Cardiac fibroblast (primary cell): ENCODE data around the gene EIF4E2.

Experiments used
- DNase-seq, 2 donors: peaks; one replicate each; pipeline versions ENCODE4 v3.0.0 to v3.0.0-alpha.2; 2010; ENCODE audit warnings: low read depth in 2 of 2
- H3K4me3 ChIP-seq, 2 donors: replicated peaks in 1 of 2; 1 replicate in 1 of 2; 2 replicates in 1 of 2; pipeline ENCODE4 v1.5.1; 2011; ENCODE audit warnings: low read depth in 2 of 2, low read length in 2 of 2, mild to moderate bottlenecking in 2 of 2, moderate library complexity in 1 of 2
- CTCF ChIP-seq: IDR thresholded peaks from one replicate; pipeline ENCODE4 v1.5.1; 2011; ENCODE audit warnings: low read depth, mild to moderate bottlenecking, low read length, inconsistent platforms

EIF4E2 gene

GRCh38 chr2:232607011-232607410 lies 56.5 kb downstream of the EIF4E2 start:
- no peak overlapping the region for H3K4me3 ChIP-seq
- TF ChIP-seq CTCF, result no peak
- no peak for DNase-seq

- no peak for TF ChIP-seq CTCF
- H3K4me3 ChIP-seq, result no peak overlapping the region
- DNase-seq, result no peak
Observed at GRCh38 chr2:232609607-232610006, 59.1 kb downstream of the EIF4E2 start.

GRCh38 chr2:232610081-232610480 lies 59.6 kb downstream of the EIF4E2 start:
- DNase-seq, result no peak
- no peak for TF ChIP-seq CTCF
- H3K4me3 ChIP-seq, result no peak overlapping the region

GRCh38 chr2:232611061-232611460 lies 60.6 kb downstream of the EIF4E2 start:
- no peak for TF ChIP-seq CTCF
- DNase-seq, result no peak

GRCh38 chr2:232611559-232612218 lies 61.2 kb downstream of the EIF4E2 start:
- DNase-seq, result peak; percentile 49 to 60
- H3K4me3 ChIP-seq, result no peak overlapping the region
- TF ChIP-seq CTCF, result peak; percentile 94

More at GRCh38 chr2:232611061-232611460, 60.6 kb downstream of the EIF4E2 start:
- no peak overlapping the region for H3K4me3 ChIP-seq

- no peak for TF ChIP-seq CTCF
- DNase-seq, result no peak
- H3K4me3 ChIP-seq, result no peak overlapping the region
Observed at GRCh38 chr2:232613538-232614134, 63.1 kb downstream of the EIF4E2 start.

GRCh38 chr2:232615339-232615738 lies 64.8 kb downstream of the EIF4E2 start:
- DNase-seq, result no peak
- no peak for TF ChIP-seq CTCF
- H3K4me3 ChIP-seq, result no peak overlapping the region
